GM18507 (cell line): ENCODE measurements around the gene BBS12.

ENCODE experiments used
- DNase-seq: peaks from one replicate; pipeline ENCODE4 v3.0.0; 2011; ENCODE audit warnings: low read depth; ENCODE audit not compliant: insufficient read length; ENCODE audit errors: extremely low spot score
- FAIRE-seq: peaks from 2 replicates; lab custom pipeline; 2011; peaks lifted over from hg19 to GRCh38; lab: Jason Lieb, UNC

The BBS12 gene

GRCh38 chr4:122732329-122733026 is at the start of gene BBS12:
Gene BBS12 (plus strand): TSS chr4:122732704. CDS start chr4:122741893, 9,189 bp downstream.
- DNase-seq, result peak; percentile 92
- peak; percentile 100 for FAIRE-seq

GRCh38 chr4:122686691-122687090 is 45.8 kb upstream of the BBS12 start:
- FAIRE-seq (no peak), DNase-seq (no peak)

DNA sequence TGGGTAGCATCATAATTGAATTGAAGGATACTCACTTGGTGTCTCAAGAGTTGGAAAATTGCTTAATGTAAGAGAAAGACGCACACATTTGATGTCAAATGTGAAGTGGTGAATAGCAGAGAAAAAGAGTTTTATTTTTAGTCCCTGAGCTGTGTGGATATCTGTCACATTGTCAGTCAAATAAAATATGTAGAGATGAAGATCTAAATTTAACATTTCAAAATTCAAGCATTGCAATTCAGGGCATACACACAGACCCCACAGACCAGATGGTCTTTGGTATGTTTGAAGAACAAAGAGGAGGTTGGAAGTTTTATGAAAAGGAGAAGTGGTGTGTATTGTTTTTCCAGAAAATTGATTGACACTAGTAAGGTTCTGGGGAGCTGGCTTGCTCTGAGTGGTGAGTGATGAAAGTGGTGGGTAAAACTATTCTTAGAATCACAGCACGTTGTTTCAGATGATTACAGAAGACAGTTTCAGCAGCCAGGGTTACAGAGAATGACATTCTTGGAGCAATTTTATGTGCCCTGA is 44.9 kb upstream of the BBS12 start:
- no peak for DNase-seq
- no peak for FAIRE-seq

- FAIRE-seq (no peak), DNase-seq (no peak)
Measured at GRCh38 chr4:122688529-122689140, 43.9 kb upstream of the BBS12 start.

DNA sequence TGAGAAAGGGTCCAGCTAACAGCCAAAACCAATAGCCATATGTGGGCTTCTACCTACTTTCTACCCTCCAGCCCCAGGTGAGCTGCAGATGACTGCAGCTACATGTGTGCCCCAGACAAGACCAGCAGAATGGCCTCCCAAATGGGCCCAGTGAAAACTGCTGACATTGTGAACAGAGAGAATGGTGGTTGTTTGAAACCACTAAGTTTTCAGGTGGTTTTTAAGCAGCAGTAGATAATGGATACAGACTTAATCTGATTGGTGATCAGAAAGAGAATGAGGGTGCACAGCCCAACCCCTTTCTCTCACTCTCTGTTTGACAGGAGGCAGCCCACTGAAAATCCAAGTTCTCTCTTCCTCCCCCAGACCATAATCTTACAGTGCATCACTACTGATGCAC is 42.5 kb upstream of the BBS12 start:
- no peak for DNase-seq
- peak; percentile 42 for FAIRE-seq

GRCh38 chr4:122691988-122692387 is 40.5 kb upstream of the BBS12 start:
- DNase-seq (no peak), FAIRE-seq (no peak)

DNA sequence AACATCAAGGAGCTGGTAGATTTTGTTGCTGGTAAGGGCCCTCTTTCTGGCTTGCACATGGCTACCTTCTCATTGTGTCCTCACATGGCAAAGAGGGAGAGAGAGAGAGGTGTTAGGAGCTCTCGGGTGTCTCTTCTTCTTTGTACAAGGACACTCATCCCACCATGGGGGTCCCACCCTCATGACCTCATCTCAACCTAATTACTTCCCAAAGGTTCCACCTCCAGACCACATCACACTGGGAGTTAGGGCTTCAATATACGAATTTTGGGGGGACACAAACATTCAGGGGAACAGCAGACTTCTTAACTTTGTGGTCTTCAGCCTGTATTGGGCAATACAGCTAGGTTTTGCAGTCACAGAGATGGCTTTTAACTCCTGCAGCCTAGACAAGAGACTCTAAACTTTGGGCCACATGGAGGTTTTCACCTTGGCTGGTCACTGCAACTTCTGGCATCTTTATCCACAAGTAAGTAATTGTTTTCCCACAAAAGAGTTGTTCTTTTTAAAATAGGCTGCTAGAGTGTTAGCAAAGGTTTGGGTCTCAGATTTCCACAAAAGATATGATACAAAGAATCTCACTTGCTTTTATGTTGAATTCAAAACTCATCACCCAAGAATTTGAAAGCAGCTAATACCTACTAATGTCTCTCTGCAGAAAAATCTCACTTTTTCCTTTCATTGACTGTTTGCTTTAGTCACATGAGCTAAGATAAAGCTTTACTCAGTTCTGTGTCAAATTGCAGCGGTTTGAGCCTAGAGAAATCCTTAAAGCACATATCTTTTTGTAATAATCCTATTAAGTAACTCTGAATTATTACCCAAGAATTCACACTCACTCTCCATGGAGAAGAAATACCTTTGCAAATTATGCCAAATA is 39.6 kb upstream of the BBS12 start:
- FAIRE-seq (no peak), DNase-seq (no peak)

DNA sequence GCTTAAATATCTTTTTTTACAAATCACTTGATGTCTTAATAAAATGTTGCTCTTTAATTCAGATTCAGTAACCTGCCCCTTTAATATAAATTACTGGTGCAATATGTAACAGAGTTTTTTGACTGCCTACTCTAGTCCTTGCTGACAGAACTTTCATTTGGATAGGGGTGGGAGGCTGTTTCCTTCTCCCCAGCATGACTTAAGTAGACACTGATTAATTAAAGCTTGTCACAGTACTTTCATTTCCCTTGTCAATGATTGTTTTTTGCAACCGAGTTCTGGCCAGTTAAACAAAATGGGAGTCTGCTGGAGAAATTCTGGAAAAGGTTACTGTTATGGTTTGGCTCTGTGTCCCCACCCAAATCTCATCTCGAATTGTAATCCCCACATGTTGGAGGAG is 37.3 kb upstream of the BBS12 start:
- FAIRE-seq, result no peak
- DNase-seq, result no peak

- no peak for DNase-seq
- no peak for FAIRE-seq
Measured at GRCh38 chr4:122700178-122700725, 32.3 kb upstream of the BBS12 start.

DNA sequence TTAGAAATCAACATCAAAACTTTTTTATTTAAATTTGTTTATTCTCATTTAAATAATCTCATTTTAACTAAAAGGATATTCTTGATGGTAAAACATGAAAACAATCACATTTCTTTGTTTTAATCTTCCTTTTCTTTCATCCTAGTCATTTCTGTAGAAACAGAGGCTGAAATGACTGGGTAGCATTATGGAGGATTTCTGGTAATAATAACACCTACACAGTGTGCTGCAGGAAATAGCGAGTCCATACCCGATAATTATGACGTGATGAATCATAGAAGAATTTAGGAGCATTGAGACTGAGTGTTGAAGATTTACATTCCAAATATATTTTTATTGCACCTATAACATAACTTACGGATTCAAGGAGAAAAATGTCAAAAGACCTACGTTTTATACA is 31.4 kb upstream of the BBS12 start:
- no peak for DNase-seq
- FAIRE-seq, result no peak

- FAIRE-seq (no peak), DNase-seq (no peak)
Measured at GRCh38 chr4:122701965-122702364, 30.5 kb upstream of the BBS12 start.

DNA sequence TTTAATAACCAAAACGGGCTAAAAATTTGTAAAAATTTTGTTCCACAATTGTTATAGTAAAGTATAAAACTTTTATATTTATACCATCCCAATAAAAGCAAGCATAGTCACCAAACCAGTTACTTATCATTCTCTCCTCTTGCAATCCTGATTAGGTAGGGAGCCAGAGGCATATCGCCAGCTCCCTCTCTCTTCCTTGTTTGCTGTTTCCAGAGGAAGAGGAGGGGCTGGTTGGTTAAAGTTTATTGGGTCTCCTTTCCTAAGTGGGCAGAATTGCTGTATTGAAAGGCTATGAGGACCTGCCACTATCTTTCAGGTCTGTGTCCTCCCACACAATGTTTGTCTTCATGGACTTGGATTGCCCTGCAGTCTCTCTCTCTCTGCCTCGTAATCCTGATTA is 29.6 kb upstream of the BBS12 start:
- no peak for FAIRE-seq
- no peak for DNase-seq

DNA sequence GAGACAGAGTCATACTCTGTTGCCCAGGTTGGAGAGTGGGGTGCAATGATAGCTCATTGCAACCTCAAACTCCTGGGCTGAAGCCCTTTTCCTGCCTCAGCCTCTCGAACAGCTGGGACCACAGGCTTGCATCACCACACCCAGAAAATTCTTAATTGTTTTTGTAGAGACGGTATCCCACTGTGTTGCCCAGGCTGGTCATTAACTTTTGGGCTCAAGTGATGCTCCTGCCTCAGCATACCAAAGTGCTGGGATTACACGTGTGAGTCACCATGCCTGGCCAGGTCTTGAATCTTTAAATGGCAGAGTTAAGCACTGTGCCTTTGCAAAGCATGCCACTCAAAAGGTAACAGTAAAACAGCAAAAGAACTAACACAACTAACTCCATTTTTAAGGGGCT is 28.6 kb upstream of the BBS12 start:
- no peak for DNase-seq
- no peak for FAIRE-seq

GRCh38 chr4:122705009-122705408 is 27.5 kb upstream of the BBS12 start:
- no peak for DNase-seq
- no peak for FAIRE-seq

DNA sequence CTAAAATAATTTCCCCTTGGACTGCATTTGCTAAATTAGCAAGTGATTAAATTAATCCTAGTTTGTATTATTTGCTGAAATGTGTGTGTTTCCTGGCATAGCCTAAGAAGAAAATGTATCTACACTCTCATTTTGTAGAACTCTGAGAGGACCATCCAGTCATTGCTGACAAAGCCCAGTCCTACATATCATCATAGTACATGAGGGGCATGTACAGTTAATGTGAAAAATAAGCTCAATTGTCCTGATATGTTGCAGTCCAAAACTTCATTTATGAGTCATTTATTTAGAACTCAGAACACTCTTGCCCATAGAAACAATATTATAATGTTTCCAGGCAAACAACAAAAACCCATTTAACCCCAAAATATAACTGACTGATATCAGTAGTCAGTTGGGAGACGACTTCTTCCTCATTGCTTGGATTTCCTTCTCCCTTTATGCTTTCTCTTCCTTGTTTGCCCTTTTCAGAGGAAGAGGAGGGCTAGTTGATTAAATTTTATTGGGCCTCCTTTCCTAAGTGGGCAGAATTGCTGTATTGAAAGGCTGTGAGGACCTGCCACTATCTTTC is 26.9 kb upstream of the BBS12 start:
- FAIRE-seq, result no peak
- DNase-seq, result no peak

DNA sequence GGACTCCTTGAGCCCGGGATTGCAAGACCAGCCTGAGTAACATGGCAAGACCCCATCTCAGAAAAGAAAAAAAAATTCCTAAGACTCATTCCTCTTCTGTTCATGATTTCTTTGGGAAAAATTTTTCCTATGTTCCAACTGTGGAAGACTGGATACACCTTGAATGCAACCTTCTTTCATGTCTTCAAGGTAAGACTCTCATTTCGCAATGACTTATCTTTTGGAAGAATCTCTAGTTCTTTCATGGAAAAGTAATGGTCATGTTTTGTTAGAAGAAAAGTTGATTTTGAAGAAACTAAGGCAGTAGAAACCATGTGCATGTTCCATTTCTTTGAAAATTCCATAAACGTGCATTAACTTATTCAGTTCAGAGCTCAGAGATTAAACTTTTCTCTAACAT is 26.0 kb upstream of the BBS12 start:
- FAIRE-seq, result peak; percentile 31
- no peak for DNase-seq

DNA sequence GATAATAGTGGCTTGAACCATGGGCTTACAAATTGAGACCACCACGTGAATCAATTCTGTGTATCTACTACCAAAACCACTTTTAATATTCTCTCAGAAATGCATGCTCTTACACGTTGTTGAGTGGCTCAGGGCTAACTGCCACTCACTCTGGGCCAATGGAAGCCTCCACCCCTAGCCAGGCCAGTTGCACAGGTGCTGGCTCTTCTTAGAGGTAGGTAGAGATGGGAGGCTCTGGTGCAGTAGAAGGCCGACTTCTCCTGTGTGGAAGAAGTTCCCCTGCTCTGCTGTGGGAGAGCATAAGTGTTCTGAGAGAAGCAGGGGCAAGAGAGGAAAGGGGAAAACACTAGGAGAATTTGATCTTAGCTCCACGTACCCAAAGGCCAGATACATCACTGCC is 25.0 kb upstream of the BBS12 start:
- FAIRE-seq (no peak), DNase-seq (no peak)

DNA sequence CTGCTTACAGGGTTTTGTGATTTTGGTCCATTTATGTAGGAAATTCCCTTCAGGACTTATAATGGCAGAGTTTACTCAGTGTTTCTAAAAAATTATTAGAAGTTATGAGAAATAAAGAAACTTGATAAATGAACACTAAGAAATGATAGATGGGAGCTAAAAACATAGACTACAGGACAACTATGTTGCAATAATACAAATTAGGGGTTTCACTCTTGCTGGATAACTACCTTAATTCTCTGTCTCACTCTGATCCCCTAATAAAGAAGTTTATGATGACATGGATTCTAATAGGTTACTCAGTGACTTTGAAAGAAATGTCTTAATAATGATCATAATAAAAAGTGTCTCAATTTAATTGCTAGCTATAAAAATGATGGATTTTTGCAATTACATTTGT is 23.3 kb upstream of the BBS12 start:
- DNase-seq (no peak), FAIRE-seq (no peak)

DNA sequence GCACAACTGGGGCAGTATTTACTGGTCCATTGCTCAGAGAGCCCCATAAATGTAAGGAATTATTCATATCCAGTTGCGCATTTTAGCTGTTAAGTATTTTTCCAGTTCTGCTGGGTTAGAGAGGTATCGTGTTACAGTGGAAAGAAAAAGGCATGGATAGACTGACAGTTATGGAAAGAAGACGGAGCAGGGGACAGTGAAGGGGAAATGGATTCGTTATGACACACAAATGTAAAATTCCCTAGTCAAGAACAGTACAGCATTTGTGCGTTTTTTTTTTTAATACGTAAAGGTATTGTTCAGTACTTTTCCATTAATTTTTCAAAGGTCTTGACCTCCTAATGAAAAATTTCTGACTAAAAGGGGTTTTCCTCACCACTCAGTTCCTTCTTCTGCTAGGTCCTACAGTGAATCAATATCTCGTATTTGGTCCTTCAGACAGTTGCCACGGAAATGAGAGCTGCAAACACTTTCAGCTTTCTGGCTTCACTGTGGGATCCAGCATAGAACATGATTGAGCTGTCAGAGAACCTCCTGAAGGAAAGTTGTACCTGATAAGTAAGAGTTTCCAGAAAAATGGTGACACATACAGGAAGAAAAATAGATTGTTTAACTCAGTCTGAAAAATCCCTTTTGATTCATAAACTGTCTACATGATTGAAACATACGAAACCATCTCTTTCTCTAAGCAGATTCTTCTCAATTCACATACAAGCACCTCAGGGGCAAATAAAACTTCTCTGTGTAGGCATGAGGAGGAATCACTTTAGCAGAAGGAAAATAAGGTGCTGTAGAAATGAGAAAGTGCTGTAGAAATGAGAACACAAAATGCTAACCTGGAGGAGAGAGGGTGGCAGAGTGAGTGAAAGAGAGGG is 21.8 kb upstream of the BBS12 start:
- DNase-seq (no peak), FAIRE-seq (peak; percentile 64)
